ENCODE measurements around the gene FLVCR2. TPM values are rescaled to one million over a fixed set of nuclear protein-coding genes. Genes with fewer than 3 reads are reported as not detected.

FLVCR2 gene
- total RNA-seq, 1 donor from 2014 or later: 11.7 TPM

- peaks cover 15% of the 10 kb centered on the region for H3K4me1 Mint-ChIP-seq
Measured at GRCh38 chr14:75572104-75572503, 6.3 kb upstream of the FLVCR2 start.

DNA sequence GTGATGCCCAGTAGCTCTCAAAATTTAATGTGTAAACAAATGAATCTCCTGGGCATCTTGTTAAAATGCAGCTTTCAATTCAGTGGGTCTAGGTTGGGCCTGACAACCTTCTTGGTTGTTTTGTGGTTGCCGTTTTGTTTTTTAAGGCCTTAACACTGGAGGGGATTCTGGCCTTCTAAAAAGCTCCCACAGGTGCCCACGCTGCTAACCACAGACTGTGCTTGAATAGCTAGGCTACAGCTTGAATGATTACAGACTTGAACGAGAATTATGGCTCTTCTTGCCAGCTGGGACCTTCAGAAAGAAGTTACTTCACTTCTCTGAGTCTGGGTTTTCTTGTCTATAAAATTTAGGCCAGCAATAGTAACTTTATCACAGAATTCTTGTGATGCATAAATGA, 1.3 kb upstream of the FLVCR2 start:
- intact Hi-C loops (cut with micrococcal nuclease): loop anchor here (1.0 to 5.0 kb wide), 6 partner anchors 34 to 445 kb away; no protein-coding TSS in a partner anchor
- peak; percentile 38 for ATAC-seq (ENCODE audit: low read depth)
- POLR2A ChIA-PET: interaction anchor here (0.5 to 2.8 kb wide), 12 partner anchors 14 to 450 kb away, joined by 3 to 14 read pairs (median 6); partner anchors contain the start of genes ERG28, NEK9 and TTLL5
- H3K36me3 Mint-ChIP-seq (ENCODE audit: low read depth): no peaks in the 10 kb centered on the region
- CTCF ChIA-PET: interaction anchor here (0.8 to 9.7 kb wide), 24 partner anchors 11 to 494 kb away, joined by 3 to 264 read pairs (median 4); partner anchors contain the start of genes ERG28, TGFB3 and TTLL5
- H3K4me1 Mint-ChIP-seq: peaks cover 29% of the 10 kb centered on the region
- TF ChIP-seq, protein P1, sequence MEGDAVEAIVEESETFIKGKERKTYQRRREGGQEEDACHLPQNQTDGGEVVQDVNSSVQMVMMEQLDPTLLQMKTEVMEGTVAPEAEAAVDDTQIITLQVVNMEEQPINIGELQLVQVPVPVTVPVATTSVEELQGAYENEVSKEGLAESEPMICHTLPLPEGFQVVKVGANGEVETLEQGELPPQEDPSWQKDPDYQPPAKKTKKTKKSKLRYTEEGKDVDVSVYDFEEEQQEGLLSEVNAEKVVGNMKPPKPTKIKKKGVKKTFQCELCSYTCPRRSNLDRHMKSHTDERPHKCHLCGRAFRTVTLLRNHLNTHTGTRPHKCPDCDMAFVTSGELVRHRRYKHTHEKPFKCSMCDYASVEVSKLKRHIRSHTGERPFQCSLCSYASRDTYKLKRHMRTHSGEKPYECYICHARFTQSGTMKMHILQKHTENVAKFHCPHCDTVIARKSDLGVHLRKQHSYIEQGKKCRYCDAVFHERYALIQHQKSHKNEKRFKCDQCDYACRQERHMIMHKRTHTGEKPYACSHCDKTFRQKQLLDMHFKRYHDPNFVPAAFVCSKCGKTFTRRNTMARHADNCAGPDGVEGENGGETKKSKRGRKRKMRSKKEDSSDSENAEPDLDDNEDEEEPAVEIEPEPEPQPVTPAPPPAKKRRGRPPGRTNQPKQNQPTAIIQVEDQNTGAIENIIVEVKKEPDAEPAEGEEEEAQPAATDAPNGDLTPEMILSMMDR (IDR thresholded peaks at IDR 0.05): no peak
- peak overlapping the region; percentile 72 for H3K27ac Mint-ChIP-seq
- peaks cover 3% of the 10 kb centered on the region for H3K27me3 Mint-ChIP-seq
- H3K9me3 Mint-ChIP-seq: no peaks in the 10 kb centered on the region
- H3K4me3 Mint-ChIP-seq: peak overlapping the region; percentile 89
- DNase-seq: no peak

More at GRCh38 chr14:75572104-75572503, 6.3 kb upstream of the FLVCR2 start:
- POLR2A ChIA-PET: interaction anchor here (0.7 to 1.4 kb wide), 2 partner anchors 20 to 23 kb away, joined by 3 read pairs; no protein-coding TSS in a partner anchor
- intact Hi-C loops (cut with micrococcal nuclease): no loop called here
- ATAC-seq (ENCODE audit: low read depth): no peak
- CTCF ChIA-PET: interaction anchor here (0.8 to 9.7 kb wide), 3 partner anchors 11 to 267 kb away, joined by 3 to 264 read pairs (median 8); partner anchors contain the start of genes ERG28 and TTLL5
- Mint-ChIP-seq H3K27ac (no peak overlapping the region), H3K27me3 (no peaks in the 10 kb centered on the region), H3K4me3 (no peak overlapping the region), H3K9me3 (no peaks in the 10 kb centered on the region), H3K36me3 (ENCODE audit: low read depth) (no peaks in the 10 kb centered on the region)
- TF ChIP-seq, protein P1 (IDR thresholded peaks at IDR 0.05): no peak
- DNase-seq: no peak

DNA sequence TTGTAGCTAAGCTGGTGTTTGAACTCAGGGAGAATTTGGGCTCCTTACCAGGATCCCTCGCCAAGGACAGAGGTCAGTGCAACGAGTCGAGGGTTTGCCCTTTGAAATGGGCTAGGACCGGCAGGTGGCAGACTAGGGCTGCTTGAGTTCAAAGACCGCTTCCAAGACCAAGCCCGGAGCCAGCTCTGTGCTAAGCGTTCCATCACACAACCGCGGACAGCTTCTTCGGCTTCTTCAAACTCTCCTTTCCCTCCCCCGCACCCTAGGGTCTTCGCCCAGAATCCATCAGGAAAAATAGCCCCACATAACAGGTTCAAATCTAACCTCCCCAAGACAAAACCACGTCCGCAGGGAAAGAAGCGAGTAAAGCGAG, 705 bp upstream of the FLVCR2 start:
- DNase-seq: peak; percentile 60
- intact Hi-C loops (cut with micrococcal nuclease): loop anchor here (1.0 to 5.0 kb wide), 6 partner anchors 34 to 445 kb away; no protein-coding TSS in a partner anchor
- TF ChIP-seq, protein P1 (IDR thresholded peaks at IDR 0.05): peak; percentile 36
- ChIA-PET CTCF (interaction anchor here (0.8 to 9.7 kb wide), 26 partner anchors 14 to 495 kb away, joined by 3 to 264 read pairs (median 4); partner anchors contain the start of genes BATF, ERG28, TGFB3 and TTLL5), POLR2A (interaction anchor here (0.5 to 2.8 kb wide), 13 partner anchors 15 to 451 kb away, joined by 3 to 14 read pairs (median 7); partner anchors contain the start of genes ERG28, NEK9 and TTLL5)
- peaks cover 29% of the 10 kb centered on the region for H3K4me1 Mint-ChIP-seq
- no peaks in the 10 kb centered on the region for H3K36me3 Mint-ChIP-seq (ENCODE audit: low read depth)
- peaks cover 3% of the 10 kb centered on the region for H3K27me3 Mint-ChIP-seq
- peak overlapping the region; percentile 72 for H3K27ac Mint-ChIP-seq
- peak; percentile 85 for ATAC-seq (ENCODE audit: low read depth)
- H3K9me3 Mint-ChIP-seq: no peaks in the 10 kb centered on the region
- peak overlapping the region; percentile 89 for H3K4me3 Mint-ChIP-seq

DNA sequence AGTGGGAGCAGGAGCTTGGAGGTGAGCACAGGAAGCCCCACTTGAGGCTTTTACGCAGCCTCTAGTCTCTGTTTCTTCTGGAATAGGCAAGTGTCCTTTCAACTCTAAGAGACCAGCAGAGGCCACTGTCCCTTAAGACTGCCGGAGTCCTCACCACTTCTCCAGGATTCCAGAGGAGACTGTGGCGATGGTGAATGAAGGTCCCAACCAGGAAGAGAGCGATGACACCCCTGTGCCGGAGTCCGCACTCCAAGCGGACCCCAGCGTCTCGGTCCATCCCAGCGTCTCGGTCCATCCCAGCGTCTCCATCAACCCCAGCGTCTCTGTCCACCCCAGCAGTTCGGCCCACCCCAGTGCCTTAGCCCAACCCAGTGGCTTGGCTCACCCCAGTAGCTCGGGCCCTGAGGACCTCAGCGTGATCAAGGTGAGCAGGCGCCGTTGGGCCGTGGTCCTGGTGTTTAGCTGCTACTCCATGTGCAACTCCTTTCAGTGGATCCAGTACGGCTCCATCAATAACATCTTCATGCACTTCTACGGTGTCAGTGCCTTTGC, 442 bp downstream of the FLVCR2 start:
- POLR2A ChIA-PET: interaction anchor here (0.6 to 2.8 kb wide), 8 partner anchors 29 to 452 kb away, joined by 3 to 14 read pairs (median 5); partner anchors contain the start of genes BATF, ERG28, NEK9 and TTLL5
- intact Hi-C loops (cut with micrococcal nuclease): loop anchor here (5.0 kb wide), 3 partner anchors 62 to 447 kb away; no protein-coding TSS in a partner anchor
- CTCF ChIA-PET: interaction anchor here (1.0 to 9.7 kb wide), 8 partner anchors 19 to 328 kb away, joined by 3 to 264 read pairs (median 4); partner anchors contain the start of genes BATF, ERG28 and TTLL5
- Mint-ChIP-seq H3K9me3 (no peaks in the 10 kb centered on the region), H3K27me3 (peaks cover 3% of the 10 kb centered on the region), H3K4me1 (peaks cover 29% of the 10 kb centered on the region), H3K4me3 (peak overlapping the region; percentile 89), H3K36me3 (ENCODE audit: low read depth) (no peaks in the 10 kb centered on the region), H3K27ac (no peak overlapping the region)
- ATAC-seq (ENCODE audit: low read depth) (no peak), DNase-seq (no peak)
- TF ChIP-seq, protein P1 (IDR thresholded peaks at IDR 0.05): no peak
